Measurements from ENCODE around the gene CORIN. TPM values are rescaled to one million over a fixed set of nuclear protein-coding genes. Genes with fewer than 3 reads are reported as not detected.

CORIN gene
- total and polyA plus RNA-seq, 2 of the 13 experiments (the other 11 are each of a cell fraction or from before 2014, with no cell fraction given), result 0.84 to 1.2 TPM

GRCh38 chr4:47701286-47701685 lies 136.6 kb downstream of the CORIN start:
- Histone ChIP-seq H3K27ac (ENCODE audit: extremely low read length, insufficient read depth, low read length) (no peak overlapping the region), H3K4me3 (replicated peaks in 1 of 3; ENCODE audit: insufficient read depth in 1 of 3, low read depth in 2 of 3, low read length in 3 of 3) (no peak overlapping the region), H3K4me2 (ENCODE audit: low read depth, low read length) (no peak overlapping the region), H3K36me3 (replicated peaks in 1 of 2; ENCODE audit: control insufficient read depth in 1 of 2, insufficient read depth in 2 of 2, low read length in 2 of 2) (no peaks in the 10 kb centered on the region), H2AFZ (ENCODE audit: low read length) (no peak overlapping the region), H4K20me1 (ENCODE audit: insufficient read depth, low read length) (no peaks in the 10 kb centered on the region), H3K4me1 (ENCODE audit: insufficient read depth, low read length) (peaks cover 36% of the 10 kb centered on the region), H3K9ac (ENCODE audit: insufficient read depth, low read depth, low read length) (no peak overlapping the region), H3K9me3 (ENCODE audit: low read length) (no peaks in the 10 kb centered on the region), H3K79me2 (ENCODE audit: insufficient read depth, low read length) (no peaks in the 10 kb centered on the region), H3K27me3 (ENCODE audit: control insufficient read depth in 1 of 2, insufficient read depth in 2 of 2, low read length in 2 of 2) (peaks cover 0 to 1% of the 10 kb centered on the region in 2 experiments; a peak in 1 of 5 replicates)
- POLR2A ChIA-PET, result no interaction called here
- TF ChIP-seq EZH2 (conservative IDR thresholded peaks at IDR 0.05; ENCODE audit: low read depth, low read length) (no peak), ZBTB14 (CRISPR knock-in tag; IDR thresholded peaks at IDR 0.05) (no peak), CBX2 (IDR thresholded peaks at IDR 0.05; ENCODE audit: low read depth, low read length) (no peak), CBX2 (CRISPR knock-in tag; IDR thresholded peaks at IDR 0.05; ENCODE audit: low read depth) (no peak), CCAR2 (optimal IDR thresholded peaks at IDR 0.05; ENCODE audit: low read depth, low read length) (no peak), ZNF460 (CRISPR knock-in tag; IDR thresholded peaks at IDR 0.05; ENCODE audit: borderline replicate concordance) (no peak), ZFYVE20 (CRISPR knock-in tag; IDR thresholded peaks at IDR 0.05; ENCODE audit: borderline replicate concordance, low read depth) (no peak), GLI4 (CRISPR knock-in tag; IDR thresholded peaks at IDR 0.05; ENCODE audit: borderline replicate concordance) (no peak), CREBL2 (CRISPR knock-in tag; IDR thresholded peaks at IDR 0.05; ENCODE audit: borderline replicate concordance) (no peak), MAFK (conservative IDR thresholded peaks at IDR 0.05 in 1 of 2, IDR thresholded peaks at IDR 0.05 in 1 of 2; ENCODE audit: low read length in 2 of 2) (no peak)
- no TSS peak for BruUV-seq (replicated peaks)
- intact Hi-C loops (cut with micrococcal nuclease; ENCODE audit: unreplicated experiment) (no loop called here), in situ Hi-C loops (cut with HindIII; ENCODE audit: extremely low pct_ligation_motif_present, low pct_unique_long_range_greater_than_20kb) (loop anchor here (5.0 to 25.0 kb wide), 2 partner anchors 136 to 386 kb away; partner anchors contain the start of gene CORIN)
- CTCF ChIA-PET (ENCODE audit: low intra/inter-chr PET ratio, low total read pairs), result no interaction called here
- ATAC-seq (no peak), DNase-seq (ENCODE audit: low spot score) (no peak), FAIRE-seq (no peak)

All from HepG2 (cell line).